HG03095 (cell line): Measurements from ENCODE around the gene MEOX1.

Experiments used
- ATAC-seq: cut with Tn5 transposase; IDR thresholded peaks from one replicate; pipeline ENCODE4 v1.9.1; 2021; ENCODE audit warnings: moderate library complexity; ENCODE audit not compliant: unreplicated experiment

Gene MEOX1

DNA sequence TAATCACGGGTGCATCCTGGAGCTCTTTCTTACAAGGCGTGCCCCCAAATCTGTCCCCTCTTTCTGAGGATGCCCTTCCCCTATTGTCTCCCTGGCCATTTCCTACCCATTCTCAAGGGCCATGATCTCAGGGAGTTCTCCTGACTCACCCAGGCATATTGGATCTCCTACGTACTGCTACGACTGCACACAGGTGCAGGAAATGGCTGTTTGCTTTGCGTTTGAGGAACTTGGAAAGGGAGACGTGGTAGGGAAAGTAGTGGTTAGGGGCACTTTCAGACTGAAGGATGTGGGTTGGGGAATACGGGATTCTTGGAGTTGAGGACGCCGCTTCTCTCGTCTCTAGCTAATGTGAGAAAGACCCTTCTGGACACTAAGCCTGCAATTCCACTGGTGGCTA is 18.7 kb upstream of the MEOX1 start:
- ATAC-seq, result no peak

DNA sequence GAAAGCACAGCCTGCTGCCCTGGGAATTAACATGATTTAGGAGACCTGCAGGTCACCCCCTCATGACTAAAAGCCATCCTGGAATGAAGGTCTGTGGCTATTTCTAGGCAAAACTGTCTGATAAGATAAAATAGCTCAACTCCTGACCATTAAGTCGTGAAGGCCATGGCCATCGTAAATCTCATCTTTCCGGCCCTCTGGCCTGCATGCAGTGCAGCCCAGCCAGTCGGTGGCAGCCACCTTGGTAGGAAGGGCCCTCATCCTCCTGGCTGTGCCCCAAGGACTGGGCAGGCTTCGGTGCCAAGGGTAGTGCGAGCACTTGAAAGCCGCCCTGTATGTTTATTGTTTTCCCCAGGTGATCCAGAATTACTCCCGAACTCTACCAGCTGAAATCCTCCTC is 18.2 kb upstream of the MEOX1 start:
- no peak for ATAC-seq

DNA sequence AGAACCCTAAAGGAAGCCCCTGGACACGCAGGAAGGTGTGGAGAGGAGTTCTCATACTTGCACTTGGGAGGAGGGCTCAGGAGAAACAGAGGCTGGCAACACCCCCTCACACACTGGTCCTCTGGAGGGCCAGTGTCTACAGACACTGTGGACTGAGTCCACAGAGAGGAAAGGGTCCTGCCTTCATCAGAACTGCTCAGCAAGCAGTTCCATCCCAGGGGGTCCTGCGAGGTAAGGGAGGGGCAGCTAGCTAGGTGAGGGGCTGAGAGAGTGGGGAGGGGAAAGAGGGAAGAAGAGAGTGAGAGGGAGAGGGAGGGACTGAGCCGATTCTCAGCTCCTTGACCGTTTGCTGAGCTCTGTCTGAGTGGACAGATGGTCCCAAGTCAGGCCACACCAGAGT is 17.7 kb upstream of the MEOX1 start:
- no peak for ATAC-seq

DNA sequence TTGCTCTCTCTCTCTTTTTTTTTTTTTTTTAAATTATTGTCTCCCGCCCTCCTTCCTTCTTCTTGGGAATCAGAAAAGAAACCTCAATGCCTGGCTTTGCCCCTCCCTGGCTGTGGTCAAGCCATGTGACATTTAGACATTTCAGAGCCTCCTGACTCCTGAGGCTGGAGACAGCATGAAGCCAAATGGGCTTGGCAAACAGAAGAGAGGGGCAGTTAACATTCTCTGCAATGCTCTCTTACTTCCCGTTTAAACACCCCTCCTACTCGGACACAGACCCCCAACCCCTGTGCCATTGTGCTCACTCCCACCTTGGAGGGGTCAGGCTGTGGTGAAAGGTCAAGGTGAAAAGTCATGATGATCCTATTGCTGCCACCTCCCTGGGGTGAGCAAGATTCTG is 14.7 kb upstream of the MEOX1 start:
- ATAC-seq, result no peak

DNA sequence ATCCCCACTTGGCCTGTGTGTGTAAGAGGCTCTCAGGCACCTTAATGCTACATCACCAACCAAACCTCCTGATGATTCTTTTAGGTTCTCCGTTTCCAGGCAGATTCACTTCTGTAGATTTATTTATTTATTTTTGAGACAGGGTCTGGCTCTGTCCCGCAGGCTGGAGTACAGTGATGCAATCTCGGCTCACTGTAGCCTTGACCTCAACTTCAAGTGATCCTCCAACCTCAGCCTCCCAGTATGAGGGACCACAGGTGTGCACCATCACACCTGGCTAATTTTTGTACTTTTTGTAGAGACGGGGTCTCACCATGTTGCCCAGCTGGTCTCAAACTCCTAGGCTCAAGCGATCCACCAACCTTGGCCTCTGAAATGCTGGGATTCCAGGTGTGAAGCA is 12.7 kb upstream of the MEOX1 start:
- no peak for ATAC-seq

DNA sequence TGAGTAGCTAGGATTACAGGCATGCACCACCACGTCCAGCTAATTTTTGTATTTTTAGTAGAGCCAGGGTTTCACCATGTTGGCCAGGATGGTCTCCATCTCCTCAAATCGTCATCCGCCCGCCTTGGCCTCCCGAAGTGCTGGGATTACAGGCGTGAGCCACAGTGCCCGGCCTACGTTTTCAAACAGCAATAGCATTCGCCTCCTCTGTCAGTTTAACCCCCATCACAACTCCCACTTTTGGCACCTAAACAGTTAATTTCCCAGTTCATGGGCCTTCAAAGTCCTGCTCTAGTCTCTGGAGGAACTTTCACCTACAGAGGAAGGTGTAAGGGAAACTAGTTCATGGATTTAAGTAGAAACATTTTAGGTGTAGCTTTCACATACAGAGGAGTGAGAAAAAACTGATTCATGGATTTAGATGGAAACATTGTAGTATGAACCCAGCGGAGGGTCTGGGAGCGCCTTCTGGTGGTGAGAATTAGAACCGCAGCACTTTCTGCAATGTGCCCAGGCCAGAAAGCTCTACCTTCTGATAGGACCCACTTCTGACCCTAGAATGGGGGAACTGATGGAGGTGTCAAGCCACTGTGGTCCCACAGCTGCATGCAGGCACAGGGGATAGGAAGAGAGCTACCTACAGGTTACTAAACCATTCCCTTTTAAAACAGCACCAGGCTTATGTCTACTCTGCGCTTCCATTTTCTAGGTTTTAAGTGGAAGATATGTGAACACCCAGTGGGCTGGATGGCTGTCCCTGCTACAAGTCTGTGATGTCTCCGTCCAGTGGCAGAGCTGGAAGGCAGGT is 12.0 kb upstream of the MEOX1 start:
- ATAC-seq, result no peak

DNA sequence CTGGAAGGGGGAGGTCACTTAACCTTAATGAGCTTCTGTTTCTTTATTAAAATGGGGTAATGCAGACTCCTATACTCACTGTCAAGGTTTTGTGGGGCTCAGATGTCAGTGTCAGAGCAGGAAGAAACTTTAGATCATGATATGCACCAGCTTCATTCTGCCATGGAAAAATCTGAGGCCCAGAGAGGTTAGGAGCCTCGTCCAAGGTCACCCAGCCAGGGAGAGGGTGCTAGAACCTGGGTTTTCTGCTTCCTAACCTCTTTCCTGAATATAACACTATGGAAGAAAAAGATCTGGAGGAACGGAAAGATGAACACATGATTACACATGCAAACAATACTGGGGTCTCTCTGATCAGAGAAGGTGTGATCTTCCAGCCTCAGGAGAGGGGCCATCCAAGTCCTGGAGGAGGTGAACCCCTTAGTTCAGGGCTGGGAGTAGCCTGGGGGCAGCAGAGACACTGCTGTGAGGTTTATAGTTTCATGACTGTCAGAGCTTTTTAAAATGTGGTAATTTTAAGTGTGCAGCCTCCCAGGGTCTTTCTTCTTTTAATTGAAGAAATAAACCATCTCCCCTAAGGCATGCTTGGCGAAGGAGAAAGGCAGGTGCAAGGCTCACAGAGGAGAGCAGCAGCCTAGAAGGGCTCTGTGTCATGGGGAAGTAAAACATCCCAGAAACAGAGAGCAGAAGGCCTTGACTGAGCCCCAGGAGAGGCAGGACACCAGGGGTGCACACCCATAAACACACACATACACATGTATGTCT is 10.2 kb upstream of the MEOX1 start:
- no peak for ATAC-seq

DNA sequence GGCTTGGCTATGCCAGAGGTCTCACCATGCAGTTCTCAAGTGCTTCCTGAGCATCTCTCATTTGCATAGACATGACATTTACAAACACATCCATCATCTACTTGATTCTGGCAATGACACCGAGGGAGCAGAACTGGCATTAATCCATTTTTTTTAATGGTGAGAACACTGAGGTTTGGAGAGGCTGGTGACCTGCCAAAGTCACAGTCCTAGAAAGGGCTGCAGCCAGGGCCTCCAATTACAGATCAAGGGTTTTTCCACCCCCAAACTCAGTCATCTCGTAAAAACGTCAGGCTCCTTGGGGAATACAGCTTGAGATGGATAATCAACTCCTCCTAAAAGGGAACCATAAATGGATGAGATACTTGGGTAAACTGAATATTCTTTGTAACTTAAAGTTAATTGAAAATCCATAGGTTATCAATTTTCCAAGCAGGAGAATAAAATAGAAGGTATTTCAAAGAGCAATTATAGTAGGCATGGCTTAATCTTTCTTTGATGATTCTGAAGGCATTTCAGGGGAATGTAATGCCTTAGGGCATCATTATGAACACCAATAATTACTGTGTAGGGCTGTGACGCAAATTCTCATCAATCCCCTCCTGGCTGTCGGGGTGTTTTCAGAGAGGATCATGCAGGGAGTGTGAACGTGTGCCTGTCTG is 9.4 kb upstream of the MEOX1 start:
- no peak for ATAC-seq

DNA sequence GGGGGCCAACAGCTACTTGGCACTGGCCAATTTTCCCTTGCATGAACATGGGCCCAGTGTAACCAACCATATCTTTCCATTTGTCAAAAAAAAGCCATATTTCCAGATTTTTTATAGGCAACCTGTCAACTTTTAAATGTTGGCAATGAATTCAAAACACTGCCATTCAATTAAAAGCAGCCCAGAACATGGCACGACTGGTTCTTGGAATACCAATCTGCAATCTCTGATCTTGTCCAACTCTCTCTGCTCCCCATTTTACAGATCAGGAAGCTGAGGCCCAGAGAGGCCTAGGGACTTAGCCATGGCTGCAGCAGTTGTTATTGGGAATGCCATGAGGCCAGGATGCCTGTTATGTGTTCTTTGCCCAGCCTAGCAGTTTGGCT is 8.9 kb upstream of the MEOX1 start:
- ATAC-seq, result no peak

DNA sequence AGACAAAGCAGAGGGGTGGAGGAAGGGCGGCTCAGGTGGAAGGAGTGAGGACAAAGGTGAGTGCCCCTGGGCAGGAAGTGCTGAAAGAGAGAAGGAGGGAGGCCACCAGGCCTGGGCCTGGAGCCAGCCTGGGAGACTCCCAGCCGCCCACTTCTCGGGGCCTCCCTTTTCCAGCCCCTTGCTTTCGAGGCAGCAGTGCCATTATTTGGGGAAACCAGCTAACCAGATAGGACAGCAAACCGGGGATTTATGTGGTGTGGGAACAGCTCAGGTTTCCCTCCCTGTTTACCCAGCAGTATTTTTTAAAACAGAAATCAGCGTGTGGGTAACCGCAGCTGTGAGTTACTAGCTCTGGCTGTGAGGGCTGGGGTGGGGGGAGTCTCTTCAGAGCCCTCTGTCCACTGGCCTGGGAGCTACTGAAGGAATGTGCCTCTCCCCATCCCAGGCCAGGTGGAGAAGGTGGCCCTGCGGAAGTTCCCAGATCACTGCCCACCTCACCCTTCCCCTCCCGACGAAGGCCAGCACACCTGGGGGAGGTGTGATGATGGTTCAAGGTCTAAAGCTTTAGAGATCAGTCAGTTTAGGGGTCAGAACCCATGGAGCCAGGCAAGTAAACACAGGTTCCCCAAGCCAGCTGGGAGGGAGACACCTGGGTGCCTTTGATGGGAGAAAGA is 8.4 kb upstream of the MEOX1 start:
- ATAC-seq, result no peak

DNA sequence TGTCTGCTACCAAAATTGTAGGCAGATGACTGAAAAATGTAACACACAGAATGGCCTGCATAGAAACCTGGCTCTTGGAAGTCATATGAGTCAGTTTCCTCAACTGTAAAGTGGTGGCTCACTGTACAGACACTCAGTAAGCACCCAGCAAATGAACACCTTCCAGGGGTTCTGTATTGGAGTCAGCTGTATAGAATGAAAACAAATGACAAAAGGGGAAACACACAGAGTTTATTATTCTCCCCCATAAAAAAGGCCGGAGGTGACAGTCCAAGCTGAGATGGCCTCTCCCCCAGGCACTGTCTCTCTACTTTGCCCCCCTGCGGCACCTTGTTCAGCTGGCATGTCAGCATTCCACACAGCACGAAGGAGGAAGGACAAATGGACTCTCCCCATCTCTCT is 6.2 kb upstream of the MEOX1 start:
- no peak for ATAC-seq

DNA sequence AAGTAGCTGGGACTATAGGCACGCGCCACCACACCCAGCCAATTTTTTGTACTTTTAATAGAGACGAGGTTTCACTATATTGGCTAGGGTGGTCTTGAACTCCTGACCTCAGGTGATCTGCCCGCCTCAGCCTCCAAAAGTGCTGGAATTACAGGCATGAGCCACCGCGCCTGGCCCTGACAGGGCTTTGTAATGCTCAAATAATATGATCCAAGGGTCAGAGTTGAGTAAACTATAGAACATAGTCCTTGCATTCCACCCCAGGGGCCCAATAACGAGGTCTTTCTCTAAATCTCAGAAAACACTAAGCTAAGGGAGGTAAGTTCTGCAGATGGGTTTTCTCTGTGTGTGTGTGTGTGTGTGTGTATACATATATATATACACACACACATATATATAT is 5.8 kb upstream of the MEOX1 start:
- no peak for ATAC-seq

DNA sequence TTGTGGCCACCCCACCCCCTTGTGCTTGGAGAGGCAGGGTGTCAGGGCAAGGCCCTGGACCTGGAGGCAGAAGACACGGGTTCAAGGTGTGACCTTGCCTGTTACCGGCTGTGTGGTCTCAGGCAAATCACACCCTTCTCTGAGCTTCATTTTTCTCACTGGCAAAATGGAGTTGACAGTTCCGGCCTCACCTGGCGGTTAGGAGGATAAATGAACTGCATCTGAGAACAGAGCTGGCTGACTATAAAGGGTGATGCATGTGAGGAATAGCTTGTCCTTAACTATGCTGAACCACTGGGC is 4.2 kb upstream of the MEOX1 start:
- no peak for ATAC-seq

DNA sequence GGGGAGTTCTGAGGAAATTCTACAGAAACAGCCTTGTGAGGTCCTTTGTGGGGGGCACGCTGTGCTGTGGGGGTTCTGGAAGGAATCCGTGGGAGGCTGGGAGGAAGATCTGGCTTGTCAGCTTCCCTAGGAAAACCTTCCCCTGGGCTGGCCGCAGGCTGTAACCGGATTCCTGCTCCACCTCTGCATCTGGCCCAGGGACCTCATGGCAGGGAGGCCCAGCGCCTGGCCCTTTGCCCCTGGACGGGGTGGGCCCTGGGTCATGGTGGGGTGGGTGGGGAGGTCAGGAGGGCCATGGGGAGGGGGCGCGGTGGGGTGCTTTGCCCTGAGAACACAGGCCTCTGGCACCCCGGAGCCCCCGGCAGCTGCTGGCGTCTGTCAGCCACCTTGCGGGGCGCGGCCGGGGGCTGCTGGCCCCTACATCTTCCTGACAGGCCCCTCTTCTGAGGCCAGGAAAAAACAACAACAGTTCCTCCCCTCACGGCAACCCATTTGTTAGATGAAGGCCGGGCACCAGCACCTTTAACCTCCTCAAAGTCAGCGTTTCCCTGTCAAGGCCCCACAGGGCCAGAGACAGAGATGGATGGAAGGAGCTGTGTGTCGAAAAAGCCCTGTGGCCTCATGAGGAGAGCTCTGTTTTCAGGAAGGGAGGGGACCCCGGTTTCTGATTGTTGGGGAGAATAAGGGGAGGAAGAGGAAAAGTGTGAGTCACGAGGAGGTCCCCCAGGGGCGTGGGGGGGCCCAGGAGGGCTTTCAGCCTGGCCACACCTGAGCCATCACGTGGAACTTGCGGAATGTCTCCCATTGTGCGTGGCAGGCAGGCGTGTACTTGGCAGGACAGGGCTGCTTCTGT is 3.6 kb upstream of the MEOX1 start:
- ATAC-seq, result no peak

DNA sequence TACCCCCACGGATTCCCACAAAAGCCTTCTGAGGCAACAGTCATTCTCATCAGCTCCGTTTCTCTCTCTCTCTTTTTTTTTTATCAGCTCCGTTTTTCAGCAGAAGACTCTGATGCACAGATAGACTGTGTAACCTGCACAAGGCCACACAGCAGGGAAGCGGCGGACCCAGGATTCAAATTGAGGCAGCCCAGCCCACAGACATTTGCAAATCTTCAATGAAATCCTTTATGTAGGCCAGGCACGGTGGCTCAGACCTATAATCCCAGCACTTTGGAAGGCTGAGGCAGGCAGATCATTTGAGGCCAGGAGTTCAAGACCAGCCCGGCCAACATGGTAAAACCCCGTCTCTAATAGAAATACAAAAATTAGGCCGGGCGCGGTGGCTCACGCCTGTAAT is 2.4 kb upstream of the MEOX1 start:
- ATAC-seq, result no peak

DNA sequence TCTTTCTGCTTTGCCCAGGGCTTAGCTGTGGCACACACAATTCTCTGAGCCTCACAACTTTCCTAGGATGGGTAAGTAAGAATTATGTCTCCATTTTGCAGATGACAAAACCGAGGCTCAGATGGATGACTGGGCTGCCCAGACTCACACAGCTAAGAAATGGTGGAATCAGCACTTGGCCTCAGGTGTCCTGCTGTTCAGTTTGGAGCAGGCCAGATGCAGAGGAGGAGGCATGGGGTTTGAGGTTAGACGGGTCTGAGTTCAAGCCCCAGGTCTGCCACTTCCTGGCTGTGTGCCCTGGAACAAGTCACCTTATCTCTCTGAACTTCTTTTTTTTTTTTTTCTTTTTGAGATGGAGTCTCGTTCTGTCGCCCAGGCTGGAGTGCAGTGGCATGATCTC is 1.7 kb upstream of the MEOX1 start:
- no peak for ATAC-seq

DNA sequence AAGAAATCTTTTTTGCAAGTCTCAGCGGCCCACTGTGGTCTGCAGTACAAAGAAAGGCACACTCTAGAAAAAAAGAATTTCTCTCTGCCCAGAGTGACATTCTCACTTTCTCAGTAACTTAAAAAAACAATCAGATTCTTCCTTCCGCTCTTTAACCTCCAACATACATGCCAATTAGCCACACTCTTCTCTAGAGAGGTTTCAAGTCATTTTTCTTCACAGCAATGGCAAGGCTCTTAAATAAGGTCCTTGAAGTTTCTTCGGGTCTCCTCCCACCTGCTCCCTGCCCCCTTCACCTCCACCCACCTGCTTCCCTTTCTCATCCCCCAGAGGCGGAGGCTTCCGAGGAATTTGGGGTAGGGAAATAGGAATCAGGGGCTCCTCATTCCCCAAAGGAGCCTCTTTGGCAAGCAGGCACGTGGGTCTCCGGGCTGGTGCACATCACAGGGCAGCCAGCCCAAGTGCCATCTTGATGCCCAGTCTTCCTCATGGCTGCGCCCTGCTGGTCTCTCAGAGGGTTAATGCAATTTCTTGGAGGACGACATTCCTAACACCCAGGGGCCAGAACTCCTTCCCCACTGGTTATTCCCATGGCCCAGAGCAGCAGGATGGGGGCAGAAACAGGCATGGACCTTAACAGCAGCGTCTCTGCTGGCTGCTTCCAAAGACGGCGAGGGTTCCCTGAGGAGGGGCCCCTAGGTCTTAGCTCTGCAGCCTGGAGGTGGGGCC is 855 bp upstream of the MEOX1 start:
- no peak for ATAC-seq

DNA sequence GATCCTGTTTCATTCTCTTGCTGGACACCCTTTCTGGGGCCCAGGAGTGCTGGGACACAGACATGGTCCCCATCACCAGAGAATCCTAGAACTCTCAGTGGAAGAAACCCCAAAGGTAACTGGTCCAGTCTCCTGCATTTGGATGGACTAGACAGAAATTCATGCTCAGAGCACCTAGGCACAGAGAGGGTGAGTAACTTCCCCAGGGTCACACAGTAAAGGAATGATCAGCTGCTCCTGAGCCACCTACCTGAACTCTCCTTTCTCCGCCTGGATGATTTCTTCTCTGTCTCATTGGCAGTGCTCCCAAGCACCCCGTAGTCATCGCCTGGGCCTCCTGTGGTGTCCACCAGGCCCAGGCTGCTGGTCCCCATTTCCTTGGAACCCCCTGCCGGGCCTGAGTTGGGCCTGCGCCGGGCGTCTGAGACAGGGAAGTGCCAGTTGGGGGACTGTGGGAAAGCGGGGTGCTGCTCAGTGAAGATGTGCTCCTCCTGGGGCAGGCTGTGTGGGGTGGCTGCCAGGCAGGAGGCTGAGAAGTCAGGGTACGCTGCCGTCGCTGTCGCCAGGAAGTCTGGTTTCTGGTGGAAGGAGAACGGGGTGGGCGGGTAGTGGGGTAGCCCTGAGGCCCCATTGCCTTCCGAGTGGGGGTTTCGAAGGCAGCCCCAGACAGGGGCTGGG is 767 bp downstream of the MEOX1 start:
- no peak for ATAC-seq

DNA sequence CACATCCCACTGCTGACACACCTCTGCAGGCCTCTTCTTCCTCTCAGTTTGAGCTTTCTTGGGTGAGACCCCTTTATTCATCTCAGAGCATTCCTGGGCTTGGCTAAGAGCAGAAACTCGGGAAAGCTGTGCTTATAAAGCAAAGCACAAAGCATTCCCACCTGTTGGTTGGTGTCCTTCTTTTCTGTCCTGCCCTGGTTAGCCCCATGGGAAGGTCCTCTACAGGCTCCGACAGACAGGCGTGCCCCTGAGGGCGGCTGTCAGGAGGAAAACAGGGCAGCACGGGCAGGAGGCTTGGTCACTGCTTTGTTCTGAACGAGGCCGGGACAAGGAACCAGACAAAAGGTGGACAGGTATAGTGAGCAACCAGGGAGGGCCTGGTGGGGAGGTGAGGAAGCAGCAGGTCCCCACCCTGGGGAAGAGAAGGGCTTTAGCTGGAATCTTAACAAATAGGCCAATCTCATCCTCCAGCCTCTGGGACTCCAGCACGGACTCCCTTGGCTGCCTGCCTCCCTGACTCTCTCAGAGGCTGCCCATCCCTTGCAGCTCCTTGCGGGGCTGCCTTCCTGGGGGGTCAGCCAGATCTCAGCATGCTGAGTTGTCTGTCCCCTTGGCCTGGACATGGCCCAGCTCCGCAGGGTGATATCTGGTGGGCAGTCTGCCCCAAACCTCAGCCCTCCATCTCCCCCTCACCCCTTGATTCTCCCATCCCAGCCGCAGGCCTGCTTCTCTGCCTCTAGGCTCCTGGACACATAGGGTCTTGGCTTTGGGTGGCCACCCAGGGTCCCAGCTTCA is 1.7 kb downstream of the MEOX1 start:
- no peak for ATAC-seq
